NCI-H128 (cell line): ENCODE data around the gene ADAMTSL3.
"Not testable (repeated sequence)": the region's sequence is repeated elsewhere in the genome, so short reads cannot be mapped to it uniquely, and the experiment has no call there.

ENCODE experiments used
- DNase-seq: peaks from one replicate; lab custom pipeline; 2025; ENCODE audit not compliant: unreplicated experiment; lab: John Stamatoyannopoulos, UW

ADAMTSL3 gene

DNA sequence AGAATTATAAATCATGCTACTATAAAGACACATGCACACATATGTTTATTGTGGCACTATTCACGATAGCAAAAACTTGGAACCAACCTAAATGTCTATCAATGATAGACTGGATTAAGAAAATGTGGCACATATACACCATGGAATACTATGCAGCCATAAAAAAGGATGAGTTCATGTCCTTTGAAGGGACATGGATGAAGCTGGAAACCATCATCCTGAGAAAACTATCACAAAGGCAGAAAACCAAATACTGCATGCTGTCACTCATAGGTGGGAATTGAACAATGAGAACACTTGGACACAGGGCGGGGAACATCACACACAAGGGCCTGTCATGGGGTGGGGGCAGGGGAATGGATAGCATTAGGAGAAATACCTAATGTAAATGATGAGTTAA lies 424.1 kb downstream of the ADAMTSL3 start:
- not testable (repeated sequence) for DNase-seq

DNA sequence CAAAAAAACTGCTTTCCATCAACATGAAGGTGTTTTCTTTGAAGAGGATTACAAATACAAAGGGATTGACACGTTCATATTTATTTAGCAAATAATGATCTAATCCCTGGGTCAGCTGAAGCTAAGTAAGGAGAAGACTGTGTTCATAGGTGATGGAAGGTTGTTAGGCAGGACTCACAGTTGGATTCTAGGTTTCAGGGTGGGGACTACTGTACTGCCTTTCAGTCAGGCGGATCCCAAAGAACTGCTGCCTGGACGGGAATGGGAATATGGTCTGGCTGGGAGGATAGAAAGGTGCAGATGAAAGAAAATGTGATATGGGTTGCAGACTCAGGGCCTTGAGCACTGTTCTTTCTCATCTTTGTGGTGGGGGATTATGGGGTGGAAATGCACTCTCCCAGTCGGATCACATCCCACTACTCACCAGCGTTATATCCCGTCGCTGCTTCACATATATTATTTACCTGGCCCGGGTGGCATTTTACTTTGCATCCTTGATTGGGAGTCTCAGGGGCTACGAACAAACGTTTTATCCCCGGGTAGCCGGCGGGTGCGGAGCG lies 425.5 kb downstream of the ADAMTSL3 start:
- not testable (repeated sequence) for DNase-seq

GRCh38 chr15:84079885-84080777 lies 426.2 kb downstream of the ADAMTSL3 start:
- DNase-seq = peak; percentile 34

DNA sequence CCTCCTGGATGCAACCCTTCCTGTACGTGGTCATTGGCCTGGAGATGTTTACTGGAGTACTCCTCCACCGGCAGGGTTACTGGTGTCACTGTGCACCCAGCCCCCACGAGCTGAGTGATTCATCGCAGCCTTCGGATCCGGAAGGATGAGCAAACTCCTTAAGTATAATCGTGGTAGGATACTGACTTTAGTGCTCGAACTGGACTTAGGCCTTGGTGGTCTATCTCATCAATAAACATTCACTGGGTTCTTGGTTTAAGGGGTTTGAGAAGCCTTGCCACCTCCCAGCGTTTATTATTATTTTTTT lies 426.8 kb downstream of the ADAMTSL3 start:
- not testable (repeated sequence) for DNase-seq

DNA sequence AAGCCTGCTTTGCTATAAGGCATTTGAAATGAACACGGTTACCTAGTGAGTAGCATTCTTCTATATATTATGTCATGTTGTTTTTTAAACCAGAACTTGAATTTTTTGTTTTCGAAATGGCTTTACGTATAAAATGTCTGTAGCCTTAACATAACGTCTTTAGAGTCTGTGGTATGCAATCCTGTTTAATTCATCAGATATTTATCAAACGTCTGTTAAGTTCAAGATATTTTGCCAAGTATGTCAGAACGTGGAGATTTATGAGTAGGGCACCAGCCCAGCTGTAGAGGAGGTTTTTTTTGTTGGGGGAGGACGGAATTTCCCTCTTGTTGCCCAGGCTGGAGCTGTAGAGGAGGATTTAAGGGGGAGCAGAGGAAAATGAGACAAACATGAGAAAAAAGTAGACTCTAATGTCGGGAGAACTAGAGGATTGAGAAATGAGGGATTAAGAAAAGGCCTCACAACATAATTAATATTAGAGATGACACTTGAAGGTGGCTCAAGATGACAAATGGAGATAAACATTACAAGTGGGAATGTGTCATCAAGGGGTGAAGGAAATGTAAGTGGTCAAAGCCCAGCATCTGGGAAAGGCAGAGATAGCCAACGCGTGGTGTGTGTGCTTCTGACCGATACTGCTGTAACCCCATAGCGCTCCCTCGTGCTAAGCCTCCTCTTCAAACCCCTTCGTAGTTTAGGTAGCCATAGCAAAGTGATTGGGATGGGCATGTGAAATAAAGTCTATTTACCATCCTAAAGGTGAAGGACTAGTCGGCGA lies 427.7 kb downstream of the ADAMTSL3 start:
- DNase-seq = no peak

- no peak for DNase-seq
These were observed 428.8 kb downstream of the ADAMTSL3 start for GRCh38 chr15:84082739-84083138.

DNA sequence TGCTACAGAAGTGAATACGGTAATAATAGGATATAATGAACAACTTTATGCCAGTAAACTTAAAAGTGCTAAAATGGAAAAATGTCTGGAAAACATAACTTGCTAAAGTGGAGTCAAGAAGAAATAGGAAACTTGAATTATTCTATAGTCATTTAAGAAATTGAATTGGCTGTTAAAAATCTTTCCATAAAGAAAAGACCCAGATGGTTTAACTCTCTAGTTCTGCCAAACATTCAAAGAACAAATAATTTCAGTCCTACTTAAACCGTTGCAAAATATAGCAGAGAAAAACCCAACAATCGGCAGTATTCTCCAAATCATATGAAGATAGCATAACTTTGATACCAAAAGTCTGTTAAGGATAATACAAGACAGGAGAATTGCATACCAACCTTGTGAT lies 432.1 kb downstream of the ADAMTSL3 start:
- DNase-seq = not testable (repeated sequence)
